GM11168 (cell line): Measurements from ENCODE around the gene OR4M2.
"Not testable (repeated sequence)": the region's sequence is repeated elsewhere in the genome, so short reads cannot be mapped to it uniquely, and the experiment has no call there.

Experiments used
- in situ Hi-C: fragments of 300-500 bp; cut with MboI; formaldehyde crosslinking; loops from one replicate; pipeline ENCODE4 v1.12.0; 2022; ENCODE audit warnings: low sequenced_read_pairs; ENCODE audit not compliant: unreplicated experiment

OR4M2 gene, protein sequence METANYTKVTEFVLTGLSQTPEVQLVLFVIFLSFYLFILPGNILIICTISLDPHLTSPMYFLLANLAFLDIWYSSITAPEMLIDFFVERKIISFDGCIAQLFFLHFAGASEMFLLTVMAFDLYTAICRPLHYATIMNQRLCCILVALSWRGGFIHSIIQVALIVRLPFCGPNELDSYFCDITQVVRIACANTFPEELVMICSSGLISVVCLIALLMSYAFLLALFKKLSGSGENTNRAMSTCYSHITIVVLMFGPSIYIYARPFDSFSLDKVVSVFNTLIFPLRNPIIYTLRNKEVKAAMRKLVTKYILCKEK

GRCh38 chr15:22080227-22080626 is at the start of gene OR4M2:
TSS of gene OR4M2 (plus strand) at chr15:22080527. CDS start at chr15:22080625, 98 bp downstream.
- in situ Hi-C loops, result not testable (repeated sequence)

DNA sequence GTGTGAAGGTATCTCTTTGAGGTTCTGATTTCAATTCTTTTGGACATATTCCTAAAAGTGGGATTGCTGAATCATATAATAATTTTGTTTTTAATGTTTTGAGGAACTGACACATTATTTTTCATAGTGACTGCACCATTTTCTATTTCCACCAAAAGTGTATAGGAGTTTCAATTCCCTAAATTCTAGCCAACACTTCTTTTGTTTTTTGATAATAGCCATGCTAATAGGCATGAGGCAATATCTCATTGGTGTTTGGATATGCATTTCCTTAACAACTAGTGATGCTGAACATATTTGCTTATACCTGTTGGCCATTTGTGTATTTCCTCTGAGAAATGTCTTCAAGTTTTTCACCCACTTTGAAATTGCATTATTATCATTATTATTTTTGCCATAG is 11.1 kb upstream of the OR4M2 start:
- in situ Hi-C loops, result not testable (repeated sequence)

DNA sequence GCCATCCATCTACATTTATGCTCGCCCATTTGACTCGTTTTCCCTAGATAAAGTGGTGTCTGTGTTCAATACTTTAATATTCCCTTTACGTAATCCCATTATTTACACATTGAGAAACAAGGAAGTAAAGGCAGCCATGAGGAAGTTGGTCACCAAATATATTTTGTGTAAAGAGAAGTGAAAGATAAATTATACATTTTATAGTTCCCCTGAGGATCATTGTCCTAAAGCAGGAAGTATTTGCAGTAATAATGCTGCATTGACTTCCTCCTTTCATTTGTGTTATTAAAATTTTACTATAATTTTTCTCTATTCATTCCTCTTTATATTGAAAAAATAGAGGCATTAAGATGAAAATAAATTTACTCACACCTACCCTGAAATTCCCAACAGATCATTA is 1.1 kb downstream of the OR4M2 start:
- in situ Hi-C loops, result not testable (repeated sequence)

DNA sequence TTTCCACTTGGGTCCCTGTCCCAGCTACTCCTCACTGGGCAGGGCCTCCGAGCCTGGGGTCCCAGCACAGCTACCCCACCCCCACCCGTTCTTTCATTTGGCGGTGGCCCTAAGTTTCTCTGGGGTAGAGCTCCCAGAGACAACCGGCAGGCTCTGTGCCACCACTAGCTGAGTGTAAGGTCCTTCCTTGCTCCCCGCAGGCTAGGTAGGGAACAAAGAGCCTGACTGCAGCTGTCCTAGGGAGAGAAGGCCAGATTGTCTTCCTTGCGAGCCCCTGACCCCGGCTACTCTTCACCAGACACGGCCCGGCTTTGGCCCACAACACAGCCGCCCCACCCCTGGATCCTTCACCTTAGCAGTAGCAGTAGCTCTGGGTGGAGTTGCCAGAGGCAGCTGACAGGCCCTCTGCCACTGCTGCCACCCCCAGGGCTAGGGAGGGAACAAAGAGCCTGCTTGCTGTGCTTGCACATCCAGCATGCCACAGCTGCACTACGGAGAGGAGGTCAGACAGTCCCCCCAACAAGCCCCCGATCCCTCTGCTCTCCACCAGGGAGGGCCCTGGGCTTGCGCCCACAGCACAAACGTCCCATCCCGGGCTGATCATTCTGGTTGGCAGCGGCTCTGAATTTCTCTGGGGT is 18.4 kb downstream of the OR4M2 start:
- in situ Hi-C loops, result not testable (repeated sequence)

DNA sequence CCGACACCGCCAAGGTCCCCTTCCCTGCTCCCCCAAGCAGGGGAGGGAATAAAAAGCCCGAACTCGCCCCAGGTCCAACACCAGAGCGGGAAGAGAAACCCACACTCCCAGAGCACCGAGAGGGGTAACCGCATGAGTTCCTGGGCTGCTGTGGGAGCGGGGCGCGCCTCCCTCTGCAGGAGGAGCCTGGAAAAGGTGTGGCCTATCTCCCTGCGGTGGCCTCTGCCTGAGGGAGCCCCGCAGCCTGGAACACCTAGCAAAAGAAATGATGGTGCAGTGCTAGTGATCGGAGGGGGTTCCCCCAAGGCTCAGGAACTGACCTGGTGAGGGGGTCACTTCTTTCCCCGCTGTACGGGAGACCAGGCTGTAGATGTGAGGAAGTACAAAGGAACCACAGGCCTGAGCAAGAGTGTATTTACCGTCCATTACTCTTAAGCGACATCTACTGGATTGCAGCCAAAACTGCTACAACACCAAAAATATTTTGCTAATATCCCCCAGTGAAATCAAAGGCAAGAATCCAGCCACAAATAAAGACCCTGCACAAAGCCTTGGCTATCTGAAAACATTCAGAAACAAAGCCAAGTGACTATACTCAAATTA is 19.1 kb downstream of the OR4M2 start:
- in situ Hi-C loops, result not testable (repeated sequence)

DNA sequence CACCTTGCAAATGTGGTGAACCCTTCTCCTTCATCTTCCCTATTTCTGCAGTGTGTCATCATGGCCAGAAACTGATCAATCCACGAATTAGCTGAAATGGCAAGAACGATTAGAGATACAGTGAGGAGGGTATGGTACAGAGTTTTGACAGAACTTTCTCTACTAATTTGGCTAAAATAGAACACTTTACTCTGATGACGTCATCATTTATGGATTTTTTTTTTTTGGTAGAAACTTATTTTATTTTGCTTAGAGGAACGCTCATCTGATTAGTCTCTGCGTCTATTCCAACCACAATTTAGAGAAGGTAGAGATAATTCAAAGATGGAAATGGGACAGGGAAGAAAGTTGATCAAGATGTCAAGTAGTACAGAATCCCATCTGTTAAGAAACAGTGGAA is 41.7 kb downstream of the OR4M2 start:
- in situ Hi-C loops, result not testable (repeated sequence)
